Effector memory CD4-positive, alpha-beta T cell (primary cell): ENCODE measurements around the gene MAP3K8.

ENCODE experiments used
- DNase-seq, 3 donors: peaks; one replicate each; pipeline ENCODE4 v3.0.0-alpha.2; 2020
- H3K27ac ChIP-seq: 2 replicates; pipeline ENCODE4 v1.7.0; 2013; ENCODE audit warnings: mild to moderate bottlenecking, low read length, moderate library complexity; ENCODE audit not compliant: insufficient read depth, poor library complexity, severe bottlenecking
- H3K27me3 ChIP-seq: replicated peaks from 2 replicates; pipeline ENCODE4 v1.7.0; 2013; ENCODE audit warnings: mild to moderate bottlenecking, low read length; ENCODE audit not compliant: insufficient read depth, control insufficient read depth, poor library complexity, severe bottlenecking
- H3K36me3 ChIP-seq: 2 replicates; pipeline ENCODE4 v1.7.0; 2013; ENCODE audit warnings: mild to moderate bottlenecking, low read length, moderate library complexity; ENCODE audit not compliant: control insufficient read depth, insufficient read depth
- H3K4me1 ChIP-seq: 2 replicates; pipeline ENCODE4 v1.7.0; 2013; ENCODE audit warnings: low read length, mild to moderate bottlenecking; ENCODE audit not compliant: control insufficient read depth, insufficient read depth, poor library complexity, severe bottlenecking
- H3K4me3 ChIP-seq: 2 replicates; pipeline ENCODE4 v1.7.0; 2013; ENCODE audit warnings: low read length, low read depth, mild to moderate bottlenecking; ENCODE audit not compliant: insufficient read depth, poor library complexity, severe bottlenecking
- H3K9me3 ChIP-seq: 2 replicates; pipeline ENCODE4 v1.7.0; 2013; ENCODE audit warnings: mild to moderate bottlenecking, low read length, moderate library complexity; ENCODE audit not compliant: control insufficient read depth

The MAP3K8 gene

GRCh38 chr10:30398193-30398592 lies 35.8 kb upstream of the MAP3K8 start:
- Histone ChIP-seq H3K4me3 (no peak overlapping the region), H3K27ac (no peak overlapping the region), H3K36me3 (no peaks in the 10 kb centered on the region), H3K9me3 (no peaks in the 10 kb centered on the region), H3K27me3 (no peaks in the 10 kb centered on the region), H3K4me1 (peaks cover 8% of the 10 kb centered on the region)
- no peak for DNase-seq

GRCh38 chr10:30398788-30399187 lies 35.2 kb upstream of the MAP3K8 start:
- Histone ChIP-seq H3K4me3 (no peak overlapping the region), H3K9me3 (no peaks in the 10 kb centered on the region), H3K4me1 (peaks cover 8% of the 10 kb centered on the region), H3K36me3 (no peaks in the 10 kb centered on the region), H3K27me3 (no peaks in the 10 kb centered on the region), H3K27ac (no peak overlapping the region)
- no peak for DNase-seq

- H3K36me3 ChIP-seq = no peaks in the 10 kb centered on the region
- no peak overlapping the region for H3K4me3 ChIP-seq
- no peak overlapping the region for H3K27ac ChIP-seq
- H3K4me1 ChIP-seq = peaks cover 4% of the 10 kb centered on the region
- H3K27me3 ChIP-seq = no peaks in the 10 kb centered on the region
- no peak for DNase-seq
- H3K9me3 ChIP-seq = no peaks in the 10 kb centered on the region
Observed at GRCh38 chr10:30403494-30403893, 30.5 kb upstream of the MAP3K8 start.

GRCh38 chr10:30404540-30404939 lies 29.4 kb upstream of the MAP3K8 start:
- DNase-seq = no peak
- no peaks in the 10 kb centered on the region for H3K27me3 ChIP-seq
- H3K4me1 ChIP-seq = no peaks in the 10 kb centered on the region
- no peak overlapping the region for H3K27ac ChIP-seq
- H3K4me3 ChIP-seq = no peak overlapping the region
- no peaks in the 10 kb centered on the region for H3K9me3 ChIP-seq
- H3K36me3 ChIP-seq = no peaks in the 10 kb centered on the region

- no peak for DNase-seq
- Histone ChIP-seq H3K4me1 (no peaks in the 10 kb centered on the region), H3K27ac (no peak overlapping the region), H3K36me3 (no peaks in the 10 kb centered on the region), H3K4me3 (no peak overlapping the region), H3K27me3 (no peaks in the 10 kb centered on the region), H3K9me3 (no peaks in the 10 kb centered on the region)
Observed at GRCh38 chr10:30411263-30411662, 22.7 kb upstream of the MAP3K8 start.

- no peak overlapping the region for H3K4me3 ChIP-seq
- no peak overlapping the region for H3K27ac ChIP-seq
- DNase-seq = no peak
- H3K9me3 ChIP-seq = no peaks in the 10 kb centered on the region
- no peaks in the 10 kb centered on the region for H3K27me3 ChIP-seq
- no peaks in the 10 kb centered on the region for H3K4me1 ChIP-seq
- H3K36me3 ChIP-seq = no peaks in the 10 kb centered on the region
Observed at GRCh38 chr10:30412901-30413300, 21.1 kb upstream of the MAP3K8 start.

- H3K9me3 ChIP-seq = no peaks in the 10 kb centered on the region
- H3K27me3 ChIP-seq = no peaks in the 10 kb centered on the region
- H3K36me3 ChIP-seq = no peaks in the 10 kb centered on the region
- DNase-seq = no peak
- no peak overlapping the region for H3K27ac ChIP-seq
- H3K4me1 ChIP-seq = peaks cover 3% of the 10 kb centered on the region
- H3K4me3 ChIP-seq = no peak overlapping the region
Observed at GRCh38 chr10:30413996-30414576, 19.9 kb upstream of the MAP3K8 start.

GRCh38 chr10:30415593-30415992 lies 18.4 kb upstream of the MAP3K8 start:
- Histone ChIP-seq H3K4me3 (no peak overlapping the region), H3K27me3 (no peaks in the 10 kb centered on the region), H3K9me3 (no peaks in the 10 kb centered on the region), H3K27ac (no peak overlapping the region), H3K36me3 (no peaks in the 10 kb centered on the region), H3K4me1 (peaks cover 3% of the 10 kb centered on the region)
- DNase-seq = no peak

GRCh38 chr10:30417301-30417700 lies 16.7 kb upstream of the MAP3K8 start:
- no peaks in the 10 kb centered on the region for H3K9me3 ChIP-seq
- no peak for DNase-seq
- no peaks in the 10 kb centered on the region for H3K36me3 ChIP-seq
- no peak overlapping the region for H3K4me3 ChIP-seq
- H3K27ac ChIP-seq = no peak overlapping the region
- H3K4me1 ChIP-seq = peaks cover 3% of the 10 kb centered on the region
- no peaks in the 10 kb centered on the region for H3K27me3 ChIP-seq

- DNase-seq = no peak
- Histone ChIP-seq H3K4me3 (no peak overlapping the region), H3K27me3 (no peaks in the 10 kb centered on the region), H3K36me3 (no peaks in the 10 kb centered on the region), H3K4me1 (peaks cover 3% of the 10 kb centered on the region), H3K27ac (no peak overlapping the region), H3K9me3 (no peaks in the 10 kb centered on the region)
Observed at GRCh38 chr10:30420266-30420665, 13.7 kb upstream of the MAP3K8 start.
